GM18873 (cell line): ENCODE measurements around the gene NLRC5.
A peak's percentile ranks its signal among the peaks of the same experiment; 100 is the strongest.

Experiments
- ATAC-seq: cut with Tn5 transposase; IDR thresholded peaks from one replicate; pipeline ENCODE4 v1.9.1; 2021; ENCODE audit warnings: mild to moderate bottlenecking, moderate library complexity, moderate number of reproducible peaks; ENCODE audit not compliant: unreplicated experiment, low FRiP score

NLRC5 gene

DNA sequence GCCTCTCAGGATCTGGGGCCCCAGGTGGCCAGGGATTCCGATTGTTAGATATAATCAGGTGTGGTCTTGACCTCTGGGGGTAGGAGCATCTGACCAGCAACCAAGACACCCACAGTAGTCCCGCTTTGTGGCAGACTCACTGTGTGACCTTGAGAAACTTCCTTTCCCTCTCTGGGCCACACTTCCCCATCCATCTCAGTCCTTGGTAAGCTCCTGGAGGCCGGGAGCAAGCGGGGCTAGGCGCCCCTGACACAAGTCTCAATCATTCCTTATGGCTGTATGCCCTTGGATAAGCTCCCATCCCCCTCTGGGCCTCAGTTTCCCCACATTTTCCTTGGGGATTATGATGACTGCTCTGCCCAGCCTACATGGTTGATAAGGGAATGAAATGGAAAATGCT is 124.3 kb downstream of the NLRC5 start:
- ATAC-seq, result no peak

DNA sequence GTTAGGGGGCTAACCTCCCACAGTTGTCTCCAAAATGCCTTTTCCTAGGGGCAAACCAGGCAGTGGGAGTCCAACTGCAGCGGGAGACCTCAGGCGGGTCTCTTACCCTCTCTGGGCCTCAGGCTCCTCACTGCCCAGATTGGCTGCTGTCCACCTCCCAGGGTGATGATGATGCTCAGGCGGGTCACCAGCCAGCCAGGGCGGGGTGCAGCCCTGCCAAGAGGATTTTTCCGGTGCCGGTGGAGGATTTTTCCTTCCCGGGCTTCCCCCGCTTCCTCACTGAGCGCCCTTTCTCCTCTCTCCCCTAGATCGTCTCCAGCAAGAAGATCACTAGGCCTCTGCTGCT is 125.8 kb downstream of the NLRC5 start:
- ATAC-seq, result no peak

DNA sequence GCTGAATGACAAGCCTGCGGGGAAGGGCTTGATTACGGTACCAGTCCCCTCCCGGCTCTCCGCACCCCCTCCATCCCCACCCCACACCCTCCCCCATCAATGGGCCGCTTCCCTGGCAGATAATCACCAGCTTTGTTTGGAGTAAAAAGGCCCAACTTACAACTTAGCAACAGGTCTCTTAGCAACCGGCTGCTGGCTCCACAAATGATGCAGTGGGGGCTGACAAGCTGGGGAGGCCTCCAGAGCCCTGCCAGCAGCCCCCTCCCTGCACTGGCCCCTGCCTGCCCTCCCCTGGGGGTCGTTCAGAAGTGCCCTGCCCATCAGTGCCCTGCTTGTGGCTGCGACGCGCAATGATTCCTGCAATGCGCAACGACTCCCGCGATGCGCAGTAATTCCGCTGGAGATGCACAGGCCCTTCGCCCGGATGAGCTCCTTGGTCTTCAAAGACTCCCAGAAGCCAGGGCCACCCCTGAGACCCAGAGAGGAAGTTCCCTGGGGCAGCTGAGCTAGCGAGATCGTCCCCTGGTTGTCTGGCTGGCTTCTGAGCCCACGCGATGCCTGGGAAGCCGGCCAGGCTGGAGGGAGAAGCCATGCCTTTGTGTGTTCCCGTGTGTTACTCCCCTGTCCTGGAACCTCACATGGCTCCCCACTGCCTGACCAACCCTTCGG is 126.3 kb downstream of the NLRC5 start:
- ATAC-seq, result no peak

DNA sequence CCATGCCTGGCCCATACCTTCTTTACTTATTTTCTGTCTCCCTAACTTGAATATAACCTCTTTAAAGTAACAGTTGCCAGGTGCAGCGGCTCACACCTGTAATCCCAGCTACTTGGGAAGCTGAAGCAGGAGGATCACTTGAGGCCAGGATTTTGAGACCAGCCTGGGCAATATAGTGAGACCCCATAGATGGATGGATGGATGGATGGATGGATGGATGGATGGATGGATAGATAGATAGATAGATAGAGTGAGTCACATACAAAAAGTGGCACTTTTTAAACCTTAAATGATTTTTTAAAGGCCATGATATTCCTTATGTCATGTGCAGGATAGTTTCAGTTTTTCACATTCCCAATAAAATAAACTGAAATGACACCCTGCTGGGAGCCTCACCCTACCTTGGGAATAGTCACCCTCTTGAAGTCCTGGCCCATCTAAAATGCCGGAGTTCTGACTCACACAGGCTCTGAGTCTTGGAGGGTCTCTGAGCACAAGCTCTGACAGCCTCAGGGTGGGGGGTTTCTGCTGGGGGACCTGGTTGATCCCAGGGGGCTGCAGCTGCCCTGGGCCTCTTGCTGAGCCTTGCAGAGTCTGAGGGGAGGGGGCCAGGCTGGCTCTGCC is 129.2 kb downstream of the NLRC5 start:
- ATAC-seq, result no peak

DNA sequence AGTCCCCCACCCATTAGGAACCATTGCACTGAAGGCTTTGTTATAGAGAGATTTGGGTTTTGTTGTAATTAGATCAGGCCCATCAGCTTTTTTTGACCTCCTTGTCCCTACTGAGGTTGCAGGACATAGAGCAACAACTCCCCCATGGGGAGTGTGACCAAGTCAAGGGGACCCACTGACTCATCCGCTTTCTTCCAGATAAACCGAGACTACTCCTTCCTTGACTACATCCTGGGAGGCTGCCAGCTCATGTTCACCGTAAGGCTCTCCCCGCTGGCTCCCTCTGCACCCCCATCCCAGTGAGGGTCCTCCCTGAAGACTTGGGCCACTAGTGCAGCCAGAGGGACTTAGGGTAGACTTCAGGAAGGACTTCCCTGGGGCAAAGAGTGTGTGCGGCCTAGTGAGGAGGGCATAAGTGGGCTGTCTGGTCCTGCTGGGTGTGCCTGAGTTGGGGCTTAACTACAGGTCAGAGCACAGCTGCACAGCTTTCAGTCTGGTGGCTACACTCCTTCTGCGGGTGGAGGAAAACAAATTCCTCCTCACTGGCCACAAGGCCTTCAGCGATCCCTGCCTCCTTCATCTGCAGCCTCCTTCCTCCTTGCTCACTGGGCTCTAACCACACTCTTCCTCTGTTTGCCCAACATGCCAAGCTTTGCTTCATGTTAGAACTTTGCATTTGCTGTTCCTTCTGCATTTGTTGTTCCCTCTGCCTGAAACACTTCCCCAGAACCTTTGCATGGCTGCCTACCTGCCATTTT is 134.0 kb downstream of the NLRC5 start:
- no peak for ATAC-seq

DNA sequence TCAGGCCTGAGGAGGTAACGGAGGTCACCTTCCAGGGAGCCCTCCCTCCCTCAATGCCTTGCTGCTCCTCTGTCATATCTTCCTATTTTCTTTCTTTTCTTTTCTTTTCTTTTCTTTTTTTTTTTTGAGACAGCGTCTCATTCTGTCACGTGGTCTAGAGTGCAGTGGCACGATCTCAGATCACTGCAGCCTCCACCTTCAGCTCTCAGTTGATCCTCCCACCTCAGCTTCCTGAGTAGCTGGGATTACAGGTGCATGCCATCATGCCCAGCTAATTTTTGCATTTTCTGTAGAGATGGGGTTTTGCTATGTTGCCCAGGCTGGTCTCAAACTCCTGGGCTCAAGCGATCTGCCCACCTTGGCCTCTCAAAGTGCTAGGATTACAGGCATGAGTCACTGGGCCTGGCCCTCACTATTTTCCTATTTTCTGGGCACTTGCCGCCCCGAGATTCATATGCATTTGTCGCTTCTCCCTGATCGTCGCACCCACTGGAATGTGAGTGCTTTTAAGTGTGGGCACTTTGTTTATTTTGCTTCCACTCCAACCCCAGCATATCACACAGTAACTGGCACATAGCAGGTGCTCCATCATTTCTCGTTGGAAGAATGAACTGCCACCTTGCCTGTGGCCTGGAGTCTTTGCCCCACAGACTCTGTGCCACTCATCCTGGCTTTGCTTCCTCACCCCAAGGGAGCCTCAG is 134.8 kb downstream of the NLRC5 start:
- no peak for ATAC-seq

DNA sequence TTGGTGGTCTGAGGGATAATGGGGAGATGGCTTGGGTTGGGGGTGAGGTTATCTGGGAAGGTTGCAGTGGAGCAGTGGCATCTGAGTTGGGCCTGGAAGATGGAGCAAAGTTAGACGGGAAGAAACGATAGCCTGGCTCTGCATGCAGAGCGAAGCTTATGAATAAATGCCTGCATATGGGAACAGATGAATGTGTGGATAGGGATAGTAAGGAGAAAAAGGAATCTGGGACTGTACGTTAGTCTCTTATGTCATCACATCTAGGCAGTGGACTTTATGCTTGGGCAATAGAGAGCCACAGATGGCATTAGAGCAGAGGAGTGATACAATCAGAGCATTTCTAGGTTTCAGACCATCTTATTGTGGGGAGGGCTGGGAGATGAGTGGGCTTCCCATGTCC is 136.0 kb downstream of the NLRC5 start:
- ATAC-seq, result no peak

DNA sequence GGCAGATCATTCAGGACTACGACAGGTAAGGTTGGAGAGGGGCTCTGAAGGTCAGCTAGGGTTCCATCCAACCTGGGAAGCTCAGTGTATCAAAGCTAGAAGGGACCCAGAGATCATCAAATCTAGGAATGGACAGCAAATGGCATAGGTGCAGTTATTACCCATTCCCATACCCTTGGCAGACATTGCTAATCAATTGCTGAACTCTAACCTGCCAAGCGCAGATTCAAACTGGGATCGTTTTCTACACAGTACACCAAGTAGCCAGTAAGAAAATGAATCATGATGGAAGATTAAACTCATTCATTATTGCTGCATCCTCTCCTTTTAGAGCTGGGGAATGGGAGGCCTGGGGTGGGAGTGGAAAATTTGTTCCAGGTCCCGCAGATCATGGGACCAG is 136.6 kb downstream of the NLRC5 start:
- no peak for ATAC-seq

DNA sequence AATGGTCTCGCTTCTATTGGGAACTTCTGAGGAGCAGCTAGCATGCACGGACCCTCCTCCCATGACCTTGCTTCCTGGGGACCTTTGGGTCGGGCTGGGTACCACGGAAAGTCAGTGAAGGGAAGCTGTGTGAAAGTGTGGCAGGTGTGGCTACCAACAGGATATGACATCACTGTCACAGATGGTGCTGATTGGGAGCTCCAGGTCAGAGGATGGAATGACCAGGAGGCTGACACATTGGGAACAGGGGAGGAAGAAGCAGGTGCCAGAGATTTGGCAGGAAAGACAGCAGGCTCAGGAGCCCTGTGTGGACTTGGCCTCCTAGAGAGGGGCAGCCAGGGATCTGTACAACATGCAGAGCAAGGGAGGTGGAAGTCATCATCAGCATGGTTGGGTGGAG is 137.1 kb downstream of the NLRC5 start:
- no peak for ATAC-seq

DNA sequence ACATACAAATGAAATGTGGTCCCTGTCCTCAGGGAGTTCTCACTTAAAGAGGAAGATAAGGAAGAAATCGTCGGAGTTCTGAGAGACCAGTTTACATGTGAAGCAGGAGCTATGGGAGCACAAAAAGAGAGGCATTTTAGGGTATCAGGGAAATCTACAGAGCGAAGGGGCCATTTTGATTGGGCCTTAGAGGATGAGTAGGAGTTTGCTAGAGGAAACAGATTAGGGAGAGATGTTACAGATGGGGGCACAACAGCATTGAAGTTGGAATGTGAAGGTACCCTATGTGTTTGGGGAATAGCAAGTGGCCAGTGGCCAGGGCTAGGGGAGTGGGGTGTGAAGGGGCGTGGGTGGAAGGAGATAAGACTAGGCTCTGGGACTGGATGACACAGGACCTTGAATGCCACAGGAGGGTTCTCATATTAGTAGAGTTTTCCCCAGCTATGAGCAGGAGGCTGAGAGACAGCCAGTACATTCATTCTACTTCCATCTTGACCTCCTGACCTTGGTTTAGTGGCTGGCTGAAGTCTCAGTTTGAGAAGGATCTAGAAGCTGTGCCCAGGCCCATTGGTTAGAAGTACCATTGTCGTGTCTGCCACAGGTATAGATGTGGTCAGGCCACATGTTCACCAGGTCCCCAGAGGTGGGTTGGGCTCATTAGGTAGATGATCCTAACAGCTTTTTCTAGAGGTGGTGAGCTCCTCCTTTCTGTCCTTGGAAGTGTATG is 137.8 kb downstream of the NLRC5 start:
- peak; percentile 42 for ATAC-seq

DNA sequence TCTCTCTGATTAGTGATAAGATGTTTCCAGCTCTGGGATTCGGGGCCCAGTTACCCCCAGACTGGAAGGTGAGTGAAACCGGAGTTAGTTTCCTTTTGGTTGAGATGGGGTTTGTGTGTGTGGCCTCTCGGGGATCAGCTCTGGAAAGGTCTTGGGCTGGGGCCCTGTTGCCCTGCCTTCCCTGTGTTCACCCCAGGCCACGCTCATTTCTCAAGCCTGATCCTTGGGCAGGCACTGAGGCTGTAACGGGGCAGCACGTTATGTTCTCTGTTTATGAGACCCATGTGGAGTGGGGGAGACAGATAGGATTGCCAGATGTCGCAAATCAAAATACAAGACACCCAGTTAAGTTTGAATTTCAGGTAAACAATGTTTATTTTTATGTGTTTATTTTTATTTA is 138.5 kb downstream of the NLRC5 start:
- no peak for ATAC-seq

DNA sequence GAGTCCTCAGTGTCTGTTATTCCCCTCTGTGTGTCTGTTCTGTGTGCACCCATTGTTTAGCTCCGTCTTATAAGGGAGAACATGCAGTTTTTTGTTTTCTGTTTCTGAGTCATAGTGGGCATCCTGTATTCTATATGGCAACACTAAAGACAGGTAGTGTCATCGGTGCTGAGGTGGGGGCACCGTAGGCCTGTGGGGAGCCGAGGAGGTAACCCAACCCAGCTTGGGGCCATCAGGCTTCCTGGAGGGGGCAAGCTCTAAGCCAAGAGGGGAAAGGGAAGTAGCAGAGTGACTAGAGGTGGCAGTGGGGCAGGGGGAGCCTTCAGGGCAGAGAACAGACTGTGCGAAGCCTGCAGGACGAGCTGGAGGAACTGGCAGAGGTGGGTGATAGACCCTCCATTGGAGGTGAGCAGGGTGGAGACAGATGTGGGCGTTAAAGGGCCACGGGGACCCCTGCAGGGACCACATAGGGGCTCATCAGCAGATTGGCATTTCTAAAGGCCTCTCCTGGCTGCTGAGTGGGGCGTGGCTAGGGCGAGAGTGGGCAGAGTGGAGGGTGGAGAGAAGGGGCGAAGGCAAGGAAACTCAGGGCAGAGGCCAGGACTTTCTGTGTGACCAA is 139.5 kb downstream of the NLRC5 start:
- no peak for ATAC-seq

DNA sequence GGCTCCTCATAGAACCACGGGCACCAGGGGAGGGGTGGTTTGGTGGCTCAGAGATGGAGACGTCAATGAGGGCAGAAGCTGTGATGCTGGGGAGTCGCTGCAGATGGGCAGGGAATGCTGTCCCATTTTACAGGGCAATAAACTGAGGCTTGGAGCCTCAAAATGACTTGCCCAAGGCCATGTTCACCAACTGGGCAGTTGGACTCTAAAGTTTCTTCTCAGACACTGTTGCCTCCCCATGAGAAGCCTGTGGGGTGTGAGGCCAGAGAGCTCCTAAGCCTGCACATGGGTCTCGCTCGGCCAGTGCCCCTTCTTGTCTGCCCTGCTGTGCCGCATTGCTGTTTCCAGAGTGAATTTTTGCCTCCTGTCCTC is 141.6 kb downstream of the NLRC5 start:
- no peak for ATAC-seq

DNA sequence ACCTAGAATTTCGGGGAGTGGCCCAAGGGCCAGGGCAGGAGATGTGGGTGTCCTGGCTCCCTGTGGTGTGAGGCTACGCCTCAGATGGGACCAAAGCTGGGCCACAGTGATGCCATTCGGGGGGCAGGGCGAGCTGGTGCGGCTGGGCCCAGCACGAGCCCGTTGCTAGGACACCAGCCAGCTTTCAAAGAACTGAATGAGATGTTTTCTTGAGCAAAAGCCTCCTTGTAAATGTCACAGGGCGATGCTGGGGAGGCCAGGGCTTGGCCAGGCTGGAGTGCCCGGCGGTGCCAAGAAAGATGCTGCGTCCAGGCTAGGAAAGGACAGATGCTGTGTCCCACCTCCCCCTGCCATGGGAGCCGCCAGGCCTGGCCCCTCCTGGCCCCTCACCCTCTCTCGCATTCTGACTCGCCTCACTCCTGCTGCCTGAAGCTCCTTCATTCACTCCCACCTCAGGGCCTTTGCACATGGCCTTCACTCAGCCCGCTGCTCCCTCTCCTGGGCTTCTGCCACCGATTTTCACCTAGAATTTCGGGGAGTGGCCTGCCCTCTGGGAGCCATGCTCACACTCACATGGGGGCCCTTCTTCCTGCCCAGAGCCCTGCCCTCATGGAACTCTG is 142.1 kb downstream of the NLRC5 start:
- ATAC-seq, result no peak

DNA sequence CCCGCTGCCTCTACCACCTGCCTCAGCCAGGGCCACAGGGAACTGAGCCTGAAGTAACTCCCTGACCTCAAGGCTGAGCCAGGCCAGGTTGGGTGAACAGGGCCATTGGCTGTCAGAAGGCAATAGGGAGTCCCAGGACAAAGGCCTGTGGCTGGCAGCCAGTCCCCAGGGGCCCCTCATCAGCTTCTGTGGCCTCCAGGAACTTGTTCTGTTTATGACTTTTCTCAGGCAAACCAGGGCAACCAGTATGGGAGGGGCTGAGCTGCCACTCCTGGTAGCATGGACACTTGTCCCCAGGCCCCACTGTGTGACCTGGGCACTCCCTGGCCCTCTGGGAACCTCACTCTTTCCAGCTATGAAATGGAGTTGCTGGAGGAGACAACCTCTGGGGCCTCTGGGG is 143.1 kb downstream of the NLRC5 start:
- ATAC-seq, result no peak

DNA sequence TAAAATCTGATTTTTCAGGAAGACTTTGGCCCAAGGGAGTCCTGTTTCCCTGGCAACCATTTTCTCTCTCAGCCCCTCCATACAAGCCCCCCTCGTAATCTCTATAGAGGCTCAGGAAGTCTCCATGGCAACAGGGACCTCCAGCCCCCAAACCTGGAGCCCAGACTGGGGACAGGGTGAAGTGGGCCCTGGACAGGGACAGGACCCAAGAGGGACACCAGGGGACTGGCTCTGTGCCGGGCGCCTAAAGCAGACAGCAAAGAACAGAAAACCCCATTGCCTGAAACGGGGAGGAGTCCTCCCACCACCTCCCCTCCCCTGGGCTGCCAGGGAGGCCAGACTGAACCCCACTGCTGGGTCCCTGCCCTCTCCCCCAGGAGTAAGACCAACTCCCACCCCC is 143.7 kb downstream of the NLRC5 start:
- no peak for ATAC-seq
